C1 segment of cervical spinal cord (tissue), 14 donors: Measurements from ENCODE around the gene PSG5.
"Not testable (repeated sequence)": the region's sequence is repeated elsewhere in the genome, so short reads cannot be mapped to it uniquely, and the experiment has no call there.

ENCODE experiments used
- DNase-seq, 14 donors: peaks; one replicate each; lab custom pipeline; 2025; lab: John Stamatoyannopoulos, UW

The PSG5 gene

GRCh38 chr19:43186311-43186935 is at the start of gene PSG5:
PSG5 (minus strand) TSS chr19:43186536; CDS start chr19:43186405, 131 bp downstream.
- not testable (repeated sequence) for DNase-seq

- DNase-seq = not testable (repeated sequence)
Observed at GRCh38 chr19:43235686-43236085, 49.4 kb upstream of the PSG5 start.

- no peak for DNase-seq
Observed at GRCh38 chr19:43229315-43229714, 43.0 kb upstream of the PSG5 start.

GRCh38 chr19:43228730-43229129 is 42.4 kb upstream of the PSG5 start:
- not testable (repeated sequence) for DNase-seq

- DNase-seq = not testable (repeated sequence)
Observed at GRCh38 chr19:43226986-43227385, 40.6 kb upstream of the PSG5 start.

GRCh38 chr19:43224855-43225253 is 38.5 kb upstream of the PSG5 start:
- DNase-seq = no peak

GRCh38 chr19:43224201-43224854 is 38.0 kb upstream of the PSG5 start:
- not testable (repeated sequence) for DNase-seq

GRCh38 chr19:43221891-43222290 is 35.6 kb upstream of the PSG5 start:
- not testable (repeated sequence) for DNase-seq

- not testable (repeated sequence) for DNase-seq
Observed at GRCh38 chr19:43219136-43219535, 32.8 kb upstream of the PSG5 start.

- not testable (repeated sequence) for DNase-seq
Observed at GRCh38 chr19:43215881-43216280, 29.5 kb upstream of the PSG5 start.

GRCh38 chr19:43207991-43208390 is 21.7 kb upstream of the PSG5 start:
- no peak for DNase-seq

GRCh38 chr19:43207174-43207573 is 20.8 kb upstream of the PSG5 start:
- not testable (repeated sequence) for DNase-seq

- not testable (repeated sequence) for DNase-seq
Observed at GRCh38 chr19:43205471-43206105, 19.3 kb upstream of the PSG5 start, which contains the start of gene PSG4. PSG4 (minus strand) TSS chr19:43205638; CDS start chr19:43205536, 102 bp downstream.

- not testable (repeated sequence) for DNase-seq
Observed at GRCh38 chr19:43203611-43204010, 17.3 kb upstream of the PSG5 start.

GRCh38 chr19:43201891-43202290 is 15.6 kb upstream of the PSG5 start:
- not testable (repeated sequence) for DNase-seq

GRCh38 chr19:43201337-43201801 is 15.0 kb upstream of the PSG5 start:
- not testable (repeated sequence) for DNase-seq

- DNase-seq = not testable (repeated sequence)
Observed at GRCh38 chr19:43198686-43199419, 12.5 kb upstream of the PSG5 start.

GRCh38 chr19:43197666-43198397 is 11.5 kb upstream of the PSG5 start:
- not testable (repeated sequence) for DNase-seq

- DNase-seq = not testable (repeated sequence)
Observed at GRCh38 chr19:43194397-43194796, 8.1 kb upstream of the PSG5 start.

GRCh38 chr19:43192381-43193155 is 6.2 kb upstream of the PSG5 start:
- DNase-seq = not testable (repeated sequence)
